Measurements from ENCODE around the gene CHCHD10. TPM values are rescaled to one million over a fixed set of nuclear protein-coding genes. Genes with fewer than 3 reads are reported as not detected.

Gene CHCHD10
- total and polyA plus RNA-seq, 2 of the 13 experiments (the other 11 are each of a cell fraction or from before 2014, with no cell fraction given), result 37.0 to 62.8 TPM

DNA sequence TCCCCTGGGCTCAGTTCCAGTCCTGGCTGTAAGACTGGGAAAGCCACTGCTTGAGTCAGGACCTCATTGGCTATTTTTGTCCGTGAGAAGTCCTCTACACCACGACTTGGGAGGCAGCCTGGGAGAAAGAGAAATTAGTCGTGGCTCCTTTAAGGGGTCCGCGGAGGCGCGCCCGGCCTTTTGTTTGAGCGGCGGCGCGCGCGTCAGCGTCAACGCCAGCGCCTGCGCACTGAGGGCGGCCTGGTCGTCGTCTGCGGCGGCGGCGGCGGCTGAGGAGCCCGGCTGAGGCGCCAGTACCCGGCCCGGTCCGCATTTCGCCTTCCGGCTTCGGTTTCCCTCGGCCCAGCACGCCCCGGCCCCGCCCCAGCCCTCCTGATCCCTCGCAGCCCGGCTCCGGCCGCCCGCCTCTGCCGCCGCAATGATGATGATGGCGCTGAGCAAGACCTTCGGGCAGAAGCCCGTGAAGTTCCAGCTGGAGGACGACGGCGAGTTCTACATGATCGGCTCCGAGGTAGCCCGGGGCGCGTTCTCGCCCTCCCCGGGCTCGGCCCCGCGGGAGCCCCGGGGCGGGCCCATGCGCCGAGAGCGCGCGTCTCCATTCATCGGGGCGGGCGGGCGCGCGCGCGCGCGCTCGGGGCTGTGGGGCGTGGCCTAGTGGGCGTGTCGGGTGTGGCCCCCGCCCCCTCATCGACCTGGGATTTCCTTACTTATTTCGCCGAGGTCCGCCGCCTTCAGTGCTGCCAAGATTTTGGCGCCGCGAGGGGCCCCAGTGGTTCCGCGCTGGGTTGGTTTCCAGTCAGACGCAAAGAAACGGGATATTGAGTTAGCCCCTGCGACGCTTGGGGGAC, 19.2 kb upstream of the CHCHD10 start, which contains the start of gene SMARCB1 (continued):
- TF ChIP-seq, protein P1, sequence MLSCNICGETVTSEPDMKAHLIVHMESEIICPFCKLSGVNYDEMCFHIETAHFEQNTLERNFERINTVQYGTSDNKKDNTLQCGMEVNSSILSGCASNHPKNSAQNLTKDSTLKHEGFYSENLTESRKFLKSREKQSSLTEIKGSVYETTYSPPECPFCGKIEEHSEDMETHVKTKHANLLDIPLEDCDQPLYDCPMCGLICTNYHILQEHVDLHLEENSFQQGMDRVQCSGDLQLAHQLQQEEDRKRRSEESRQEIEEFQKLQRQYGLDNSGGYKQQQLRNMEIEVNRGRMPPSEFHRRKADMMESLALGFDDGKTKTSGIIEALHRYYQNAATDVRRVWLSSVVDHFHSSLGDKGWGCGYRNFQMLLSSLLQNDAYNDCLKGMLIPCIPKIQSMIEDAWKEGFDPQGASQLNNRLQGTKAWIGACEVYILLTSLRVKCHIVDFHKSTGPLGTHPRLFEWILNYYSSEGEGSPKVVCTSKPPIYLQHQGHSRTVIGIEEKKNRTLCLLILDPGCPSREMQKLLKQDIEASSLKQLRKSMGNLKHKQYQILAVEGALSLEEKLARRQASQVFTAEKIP (CRISPR knock-in tag; IDR thresholded peaks at IDR 0.05; ENCODE audit: borderline replicate concordance), result no peak
- TF ChIP-seq ZNF256 (CRISPR knock-in tag; conservative IDR thresholded peaks at IDR 0.05) (no peak), SMAD1 (CRISPR knock-in tag; IDR thresholded peaks at IDR 0.05; ENCODE audit: borderline replicate concordance, low read depth) (no peak), DPF2 (CRISPR knock-in tag; IDR thresholded peaks at IDR 0.05; ENCODE audit: borderline replicate concordance, low read depth) (no peak), ZNF713 (CRISPR knock-in tag; IDR thresholded peaks at IDR 0.05) (no peak; the same call in 1 of the 2 replicates), ZNF460 (CRISPR knock-in tag; IDR thresholded peaks at IDR 0.05; ENCODE audit: borderline replicate concordance) (no peak), ZNF205 (CRISPR knock-in tag; IDR thresholded peaks at IDR 0.05) (no peak), ZNF720 (CRISPR knock-in tag; IDR thresholded peaks at IDR 0.05) (no peak), TBP (CRISPR knock-in tag; IDR thresholded peaks at IDR 0.05) (no peak), SRF (IDR thresholded peaks at IDR 0.05; ENCODE audit: low read depth, low read length) (no peak), RELA (CRISPR knock-in tag; IDR thresholded peaks at IDR 0.05) (0 out of 2 replicates have a peak, but pooled peaks have one; percentile 55), ZNF138 (CRISPR knock-in tag; IDR thresholded peaks at IDR 0.05; ENCODE audit: low read depth) (peak; percentile 38; the same call in 1 of the 2 replicates), REL (CRISPR knock-in tag; conservative IDR thresholded peaks at IDR 0.05) (no peak; the same call in 1 of the 2 replicates), MBNL3 (CRISPR knock-in tag; conservative IDR thresholded peaks at IDR 0.05) (no peak), BRD4 (CRISPR knock-in tag; IDR thresholded peaks at IDR 0.05) (no peak)
- TF ChIP-seq, protein P2, sequence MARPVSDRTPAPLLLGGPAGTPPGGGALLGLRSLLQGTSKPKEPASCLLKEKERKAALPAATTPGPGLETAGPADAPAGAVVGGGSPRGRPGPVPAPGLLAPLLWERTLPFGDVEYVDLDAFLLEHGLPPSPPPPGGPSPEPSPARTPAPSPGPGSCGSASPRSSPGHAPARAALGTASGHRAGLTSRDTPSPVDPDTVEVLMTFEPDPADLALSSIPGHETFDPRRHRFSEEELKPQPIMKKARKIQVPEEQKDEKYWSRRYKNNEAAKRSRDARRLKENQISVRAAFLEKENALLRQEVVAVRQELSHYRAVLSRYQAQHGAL (CRISPR knock-in tag; IDR thresholded peaks at IDR 0.05; ENCODE audit: not compliant biosample characterization), result no peak
- TF ChIP-seq, protein P3, sequence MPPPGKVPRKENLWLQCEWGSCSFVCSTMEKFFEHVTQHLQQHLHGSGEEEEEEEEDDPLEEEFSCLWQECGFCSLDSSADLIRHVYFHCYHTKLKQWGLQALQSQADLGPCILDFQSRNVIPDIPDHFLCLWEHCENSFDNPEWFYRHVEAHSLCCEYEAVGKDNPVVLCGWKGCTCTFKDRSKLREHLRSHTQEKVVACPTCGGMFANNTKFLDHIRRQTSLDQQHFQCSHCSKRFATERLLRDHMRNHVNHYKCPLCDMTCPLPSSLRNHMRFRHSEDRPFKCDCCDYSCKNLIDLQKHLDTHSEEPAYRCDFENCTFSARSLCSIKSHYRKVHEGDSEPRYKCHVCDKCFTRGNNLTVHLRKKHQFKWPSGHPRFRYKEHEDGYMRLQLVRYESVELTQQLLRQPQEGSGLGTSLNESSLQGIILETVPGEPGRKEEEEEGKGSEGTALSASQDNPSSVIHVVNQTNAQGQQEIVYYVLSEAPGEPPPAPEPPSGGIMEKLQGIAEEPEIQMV (CRISPR knock-in tag; IDR thresholded peaks at IDR 0.05; ENCODE audit: low read depth), result peak; percentile 77; the same call in 1 of the 2 replicates
- TF ChIP-seq, protein P4, sequence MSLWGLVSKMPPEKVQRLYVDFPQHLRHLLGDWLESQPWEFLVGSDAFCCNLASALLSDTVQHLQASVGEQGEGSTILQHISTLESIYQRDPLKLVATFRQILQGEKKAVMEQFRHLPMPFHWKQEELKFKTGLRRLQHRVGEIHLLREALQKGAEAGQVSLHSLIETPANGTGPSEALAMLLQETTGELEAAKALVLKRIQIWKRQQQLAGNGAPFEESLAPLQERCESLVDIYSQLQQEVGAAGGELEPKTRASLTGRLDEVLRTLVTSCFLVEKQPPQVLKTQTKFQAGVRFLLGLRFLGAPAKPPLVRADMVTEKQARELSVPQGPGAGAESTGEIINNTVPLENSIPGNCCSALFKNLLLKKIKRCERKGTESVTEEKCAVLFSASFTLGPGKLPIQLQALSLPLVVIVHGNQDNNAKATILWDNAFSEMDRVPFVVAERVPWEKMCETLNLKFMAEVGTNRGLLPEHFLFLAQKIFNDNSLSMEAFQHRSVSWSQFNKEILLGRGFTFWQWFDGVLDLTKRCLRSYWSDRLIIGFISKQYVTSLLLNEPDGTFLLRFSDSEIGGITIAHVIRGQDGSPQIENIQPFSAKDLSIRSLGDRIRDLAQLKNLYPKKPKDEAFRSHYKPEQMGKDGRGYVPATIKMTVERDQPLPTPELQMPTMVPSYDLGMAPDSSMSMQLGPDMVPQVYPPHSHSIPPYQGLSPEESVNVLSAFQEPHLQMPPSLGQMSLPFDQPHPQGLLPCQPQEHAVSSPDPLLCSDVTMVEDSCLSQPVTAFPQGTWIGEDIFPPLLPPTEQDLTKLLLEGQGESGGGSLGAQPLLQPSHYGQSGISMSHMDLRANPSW (CRISPR knock-in tag; IDR thresholded peaks at IDR 0.05; ENCODE audit: borderline replicate concordance), result no peak
- TF ChIP-seq, protein P5, sequence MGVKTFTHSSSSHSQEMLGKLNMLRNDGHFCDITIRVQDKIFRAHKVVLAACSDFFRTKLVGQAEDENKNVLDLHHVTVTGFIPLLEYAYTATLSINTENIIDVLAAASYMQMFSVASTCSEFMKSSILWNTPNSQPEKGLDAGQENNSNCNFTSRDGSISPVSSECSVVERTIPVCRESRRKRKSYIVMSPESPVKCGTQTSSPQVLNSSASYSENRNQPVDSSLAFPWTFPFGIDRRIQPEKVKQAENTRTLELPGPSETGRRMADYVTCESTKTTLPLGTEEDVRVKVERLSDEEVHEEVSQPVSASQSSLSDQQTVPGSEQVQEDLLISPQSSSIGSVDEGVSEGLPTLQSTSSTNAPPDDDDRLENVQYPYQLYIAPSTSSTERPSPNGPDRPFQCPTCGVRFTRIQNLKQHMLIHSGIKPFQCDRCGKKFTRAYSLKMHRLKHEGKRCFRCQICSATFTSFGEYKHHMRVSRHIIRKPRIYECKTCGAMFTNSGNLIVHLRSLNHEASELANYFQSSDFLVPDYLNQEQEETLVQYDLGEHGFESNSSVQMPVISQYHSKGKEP (CRISPR knock-in tag; IDR thresholded peaks at IDR 0.05), result no peak
- TF ChIP-seq, protein P6, sequence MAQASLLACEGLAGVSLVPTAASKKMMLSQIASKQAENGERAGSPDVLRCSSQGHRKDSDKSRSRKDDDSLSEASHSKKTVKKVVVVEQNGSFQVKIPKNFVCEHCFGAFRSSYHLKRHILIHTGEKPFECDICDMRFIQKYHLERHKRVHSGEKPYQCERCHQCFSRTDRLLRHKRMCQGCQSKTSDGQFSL (CRISPR knock-in tag; IDR thresholded peaks at IDR 0.05), result no peak
